Neural cell (in vitro differentiated cells): Measurements from ENCODE around the gene SIX3. TPM values are rescaled to one million over a fixed set of nuclear protein-coding genes. Genes with fewer than 3 reads are reported as not detected.

Experiments used
- H2AFZ ChIP-seq: fragments of 200-600, 300-800 bp; sonication (generic), shearing (Covaris generic); 2 replicates; pipeline ENCODE4 v1.6.0; 2014; ENCODE audit warnings: low read depth, mild to moderate bottlenecking, antibody characterized with exemption, low read length, moderate library complexity
- H3F3A ChIP-seq: fragments of 200-600 bp; shearing (Covaris generic); 2 replicates; pipeline ENCODE4 v1.6.1; 2016; ENCODE audit warnings: mild to moderate bottlenecking, moderate library complexity, mixed read lengths, antibody characterized with exemption, low read length; ENCODE audit not compliant: insufficient read depth, poor library complexity, severe bottlenecking
- H3K27ac ChIP-seq: fragments of 200-600, 300-800 bp; sonication (generic), shearing (Covaris generic); 2 replicates; pipeline ENCODE4 v1.5.1; 2014; ENCODE audit warnings: mild to moderate bottlenecking, low read length, moderate library complexity
- H3K27me3 ChIP-seq: fragments of 300-800, 200-600 bp; sonication (generic), shearing (Covaris generic); 2 replicates; pipeline ENCODE4 v1.6.0; 2014; ENCODE audit warnings: mild to moderate bottlenecking, low read depth, low read length, moderate library complexity; ENCODE audit not compliant: insufficient read depth
- H3K36me3 ChIP-seq: fragments of 300-800, 200-600 bp; sonication (generic), shearing (Covaris generic); 2 replicates; pipeline ENCODE4 v1.5.1; 2014; ENCODE audit warnings: mild to moderate bottlenecking, antibody characterized with exemption, low read length, moderate library complexity; ENCODE audit not compliant: insufficient read depth
- H3K4me2 ChIP-seq: fragments of 300-800, 200-600 bp; sonication (generic), shearing (Covaris generic); 2 replicates; pipeline ENCODE4 v1.6.0; 2014; ENCODE audit warnings: mild to moderate bottlenecking, low read length
- H3K4me3 ChIP-seq: fragments of 300-800, 200-600 bp; sonication (generic), shearing (Covaris generic); 2 replicates; pipeline ENCODE4 v1.5.1; 2014; ENCODE audit warnings: mild to moderate bottlenecking, low read length, moderate library complexity
- H3K79me2 ChIP-seq: fragments of 200-600 bp; shearing (Covaris generic); replicated peaks from 2 replicates; pipeline ENCODE4 v1.6.0; 2014; ENCODE audit warnings: mild to moderate bottlenecking, low read length, moderate library complexity; ENCODE audit not compliant: insufficient read depth
- H3K9ac ChIP-seq: fragments of 300-800, 200-600 bp; sonication (generic), shearing (Covaris generic); 2 replicates; pipeline ENCODE4 v1.6.1; 2016; ENCODE audit warnings: mild to moderate bottlenecking, low read length, mixed read lengths
- H3K9me2 ChIP-seq: fragments of 200-600 bp; shearing (Covaris generic); 2 replicates; pipeline ENCODE4 v1.6.1; 2016; ENCODE audit warnings: mild to moderate bottlenecking, low read length, mixed read lengths; ENCODE audit not compliant: insufficient read depth
- H3K9me3 ChIP-seq: fragments of 200-600, 300-800 bp; sonication (generic), shearing (Covaris generic); 2 replicates; pipeline ENCODE4 v1.6.1; 2016; ENCODE audit warnings: mild to moderate bottlenecking, mixed run types, low read length, moderate library complexity, mixed read lengths
- H4K20me1 ChIP-seq: fragments of 200-600 bp; shearing (Covaris generic); 2 replicates; pipeline ENCODE4 v1.6.1; 2016; ENCODE audit warnings: mild to moderate bottlenecking, mixed run types; ENCODE audit not compliant: insufficient read depth
- EP300 ChIP-seq: fragments of 450-650 bp; conservative IDR thresholded peaks from 2 replicates; pipeline ENCODE4 v1.6.1; 2014; ENCODE audit warnings: antibody characterized with exemption, mild to moderate bottlenecking, moderate library complexity; ENCODE audit not compliant: poor library complexity, severe bottlenecking
- EZH2 ChIP-seq: fragments of 200-600, 300-800 bp; shearing (Covaris generic), sonication (generic); IDR thresholded peaks from 2 replicates; pipeline ENCODE4 v1.6.1; 2014; ENCODE audit warnings: antibody characterized with exemption, low read length, borderline replicate concordance, mild to moderate bottlenecking; ENCODE audit not compliant: insufficient read depth, poor library complexity, severe bottlenecking
- MXI1 ChIP-seq: fragments of 450-650 bp; conservative IDR thresholded peaks from 2 replicates; pipeline ENCODE4 v1.6.1; 2014; ENCODE audit warnings: antibody characterized with exemption, mild to moderate bottlenecking; ENCODE audit not compliant: poor library complexity, severe bottlenecking
- POLR2AphosphoS5 ChIP-seq: IDR thresholded peaks from 2 replicates; pipeline ENCODE4 v1.6.1; 2012
- RAD21 ChIP-seq: fragments of 450-650 bp; conservative IDR thresholded peaks from 2 replicates; pipeline ENCODE4 v1.6.1; 2014; ENCODE audit warnings: antibody characterized with exemption, mild to moderate bottlenecking, moderate library complexity
- SMC3 ChIP-seq: fragments of 450-650 bp; conservative IDR thresholded peaks from 2 replicates; pipeline ENCODE4 v1.6.1; 2014; ENCODE audit warnings: antibody characterized with exemption, mild to moderate bottlenecking, moderate library complexity; ENCODE audit not compliant: poor library complexity
- TAF1 ChIP-seq: IDR thresholded peaks from 2 replicates; pipeline ENCODE4 v1.6.1; 2012; ENCODE audit warnings: low read depth
- polyA plus RNA-seq: library from polyadenylated mRNA; depleted of rRNA; stranded (reverse); fragments of >200 nt; gene quantifications from 2 replicates; pipeline ENCODE4 v1.2.3, GENCODE V29; 2014
- TF ChIP-seq, protein P1 (sequence below): fragments of 450-650 bp; IDR thresholded peaks from 2 replicates; pipeline ENCODE4 v1.5.1; 2014; ENCODE audit warnings: antibody characterized with exemption, mild to moderate bottlenecking, moderate library complexity; ENCODE audit not compliant: poor library complexity, severe bottlenecking
- TF ChIP-seq, protein P2 (sequence below): IDR thresholded peaks from 2 replicates; pipeline ENCODE4 v1.6.1; 2012; ENCODE audit warnings: borderline replicate concordance

SIX3 gene
- polyA plus RNA-seq, 1 donor from 2014 or later, result 8.7 TPM

DNA sequence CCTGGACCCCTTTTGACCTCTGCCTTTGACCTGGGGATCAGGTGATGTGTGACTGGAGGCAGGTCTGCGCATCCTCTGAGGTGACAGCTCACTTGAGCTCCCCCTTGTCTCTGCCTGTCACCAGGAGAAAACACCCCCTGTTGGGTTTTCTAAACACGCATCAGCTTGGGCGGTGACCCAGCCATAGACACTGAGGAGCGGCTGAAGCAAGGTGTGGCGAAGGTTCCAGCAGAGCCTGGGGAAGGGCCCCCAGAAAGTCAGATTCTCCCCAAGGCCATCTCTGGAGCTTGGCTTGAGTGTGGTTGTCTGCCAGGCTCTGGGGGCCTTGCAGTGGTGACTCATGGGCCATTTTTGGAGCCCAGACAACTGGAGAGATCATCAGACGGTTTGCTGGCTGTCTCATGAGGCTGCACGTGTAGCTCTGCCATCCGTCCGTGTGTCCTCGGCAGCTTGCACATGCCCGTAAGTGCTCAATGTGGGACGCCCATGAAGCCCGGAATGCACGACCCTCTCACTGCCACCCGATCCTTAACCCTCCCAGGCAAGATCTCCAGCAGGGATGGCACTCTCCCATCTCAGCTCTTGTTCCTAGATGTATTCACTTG, 29.4 kb downstream of the SIX3 start:
- no peak overlapping the region for H3K4me2 ChIP-seq
- TF ChIP-seq TAF1, result no peak
- no peak for TF ChIP-seq RAD21
- no peak for TF ChIP-seq EP300
- TF ChIP-seq SMC3, result no peak
- no peak for TF ChIP-seq POLR2AphosphoS5
- TF ChIP-seq, protein P1, sequence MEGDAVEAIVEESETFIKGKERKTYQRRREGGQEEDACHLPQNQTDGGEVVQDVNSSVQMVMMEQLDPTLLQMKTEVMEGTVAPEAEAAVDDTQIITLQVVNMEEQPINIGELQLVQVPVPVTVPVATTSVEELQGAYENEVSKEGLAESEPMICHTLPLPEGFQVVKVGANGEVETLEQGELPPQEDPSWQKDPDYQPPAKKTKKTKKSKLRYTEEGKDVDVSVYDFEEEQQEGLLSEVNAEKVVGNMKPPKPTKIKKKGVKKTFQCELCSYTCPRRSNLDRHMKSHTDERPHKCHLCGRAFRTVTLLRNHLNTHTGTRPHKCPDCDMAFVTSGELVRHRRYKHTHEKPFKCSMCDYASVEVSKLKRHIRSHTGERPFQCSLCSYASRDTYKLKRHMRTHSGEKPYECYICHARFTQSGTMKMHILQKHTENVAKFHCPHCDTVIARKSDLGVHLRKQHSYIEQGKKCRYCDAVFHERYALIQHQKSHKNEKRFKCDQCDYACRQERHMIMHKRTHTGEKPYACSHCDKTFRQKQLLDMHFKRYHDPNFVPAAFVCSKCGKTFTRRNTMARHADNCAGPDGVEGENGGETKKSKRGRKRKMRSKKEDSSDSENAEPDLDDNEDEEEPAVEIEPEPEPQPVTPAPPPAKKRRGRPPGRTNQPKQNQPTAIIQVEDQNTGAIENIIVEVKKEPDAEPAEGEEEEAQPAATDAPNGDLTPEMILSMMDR, result no peak
- TF ChIP-seq MXI1, result no peak

DNA sequence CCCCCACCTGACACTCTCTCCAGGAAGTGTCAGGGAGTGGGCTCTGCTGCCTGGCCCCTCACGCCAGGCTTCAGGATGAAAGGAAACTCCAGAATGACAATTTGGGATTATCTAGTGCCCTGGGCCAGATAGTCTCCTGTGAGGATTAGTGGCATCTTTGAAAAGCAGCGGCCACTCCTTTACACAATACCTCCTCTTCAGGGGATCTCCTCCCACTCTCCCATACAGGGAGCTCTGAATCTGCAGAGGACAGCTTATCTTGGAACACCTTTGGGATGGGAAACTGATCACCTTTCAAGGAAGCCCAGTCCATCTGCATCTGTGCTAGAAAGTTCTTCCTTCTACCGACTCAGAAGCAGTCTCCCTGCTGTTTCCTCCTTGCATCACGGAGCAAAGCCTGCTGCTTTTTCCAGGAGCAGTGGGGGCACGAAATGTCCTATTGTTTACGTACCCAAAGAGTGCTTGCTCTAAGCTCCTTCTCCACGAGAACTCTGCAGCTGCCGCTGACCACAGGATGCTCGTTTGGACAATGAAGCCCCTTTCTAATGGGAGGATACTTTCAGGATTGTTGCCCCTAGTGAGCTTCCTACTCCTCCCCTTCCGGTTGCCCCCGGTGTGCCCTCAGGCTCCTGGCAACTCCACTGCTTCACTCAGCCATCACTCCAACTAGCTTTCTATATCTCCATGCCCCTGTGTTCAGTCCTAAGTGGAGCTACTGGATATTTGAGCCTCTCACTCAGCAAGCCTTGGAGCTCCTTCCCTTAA, 31.5 kb downstream of the SIX3 start:
- Histone ChIP-seq H3K79me2 (no peaks in the 10 kb centered on the region), H3K4me3 (no peak overlapping the region), H2AFZ (no peak overlapping the region), H3K4me2 (no peak overlapping the region), H3K27me3 (no peaks in the 10 kb centered on the region), H3F3A (no peaks in the 10 kb centered on the region), H3K9me2 (no peaks in the 10 kb centered on the region), H3K9ac (no peak overlapping the region), H3K9me3 (no peaks in the 10 kb centered on the region), H3K36me3 (no peaks in the 10 kb centered on the region), H4K20me1 (no peaks in the 10 kb centered on the region), H3K27ac (no peak overlapping the region)
- TF ChIP-seq EZH2 (no peak), TAF1 (no peak), SMC3 (no peak), RAD21 (no peak), MXI1 (no peak), POLR2AphosphoS5 (no peak), EP300 (no peak)
- TF ChIP-seq, protein P2, sequence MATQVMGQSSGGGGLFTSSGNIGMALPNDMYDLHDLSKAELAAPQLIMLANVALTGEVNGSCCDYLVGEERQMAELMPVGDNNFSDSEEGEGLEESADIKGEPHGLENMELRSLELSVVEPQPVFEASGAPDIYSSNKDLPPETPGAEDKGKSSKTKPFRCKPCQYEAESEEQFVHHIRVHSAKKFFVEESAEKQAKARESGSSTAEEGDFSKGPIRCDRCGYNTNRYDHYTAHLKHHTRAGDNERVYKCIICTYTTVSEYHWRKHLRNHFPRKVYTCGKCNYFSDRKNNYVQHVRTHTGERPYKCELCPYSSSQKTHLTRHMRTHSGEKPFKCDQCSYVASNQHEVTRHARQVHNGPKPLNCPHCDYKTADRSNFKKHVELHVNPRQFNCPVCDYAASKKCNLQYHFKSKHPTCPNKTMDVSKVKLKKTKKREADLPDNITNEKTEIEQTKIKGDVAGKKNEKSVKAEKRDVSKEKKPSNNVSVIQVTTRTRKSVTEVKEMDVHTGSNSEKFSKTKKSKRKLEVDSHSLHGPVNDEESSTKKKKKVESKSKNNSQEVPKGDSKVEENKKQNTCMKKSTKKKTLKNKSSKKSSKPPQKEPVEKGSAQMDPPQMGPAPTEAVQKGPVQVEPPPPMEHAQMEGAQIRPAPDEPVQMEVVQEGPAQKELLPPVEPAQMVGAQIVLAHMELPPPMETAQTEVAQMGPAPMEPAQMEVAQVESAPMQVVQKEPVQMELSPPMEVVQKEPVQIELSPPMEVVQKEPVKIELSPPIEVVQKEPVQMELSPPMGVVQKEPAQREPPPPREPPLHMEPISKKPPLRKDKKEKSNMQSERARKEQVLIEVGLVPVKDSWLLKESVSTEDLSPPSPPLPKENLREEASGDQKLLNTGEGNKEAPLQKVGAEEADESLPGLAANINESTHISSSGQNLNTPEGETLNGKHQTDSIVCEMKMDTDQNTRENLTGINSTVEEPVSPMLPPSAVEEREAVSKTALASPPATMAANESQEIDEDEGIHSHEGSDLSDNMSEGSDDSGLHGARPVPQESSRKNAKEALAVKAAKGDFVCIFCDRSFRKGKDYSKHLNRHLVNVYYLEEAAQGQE, result no peak
- TF ChIP-seq, protein P1, result no peak

More for the DNA sequence above, 29.4 kb downstream of the SIX3 start:
- no peak overlapping the region for H2AFZ ChIP-seq
- H3K36me3 ChIP-seq, result no peaks in the 10 kb centered on the region
- no peak overlapping the region for H3K9ac ChIP-seq
- H3K9me3 ChIP-seq, result no peaks in the 10 kb centered on the region
- no peak overlapping the region for H3K27ac ChIP-seq
- H3K27me3 ChIP-seq, result no peaks in the 10 kb centered on the region
- no peaks in the 10 kb centered on the region for H4K20me1 ChIP-seq
- H3K4me3 ChIP-seq, result no peak overlapping the region
- H3K79me2 ChIP-seq, result no peaks in the 10 kb centered on the region
- H3F3A ChIP-seq, result no peaks in the 10 kb centered on the region
- no peaks in the 10 kb centered on the region for H3K9me2 ChIP-seq
